K562 (cell line): ENCODE data around the gene PHKG1. TPM values are rescaled to one million over a fixed set of nuclear protein-coding genes. Genes with fewer than 3 reads are reported as not detected.
A peak's percentile ranks its signal among the peaks of the same experiment; 100 is the strongest.

Experiments
- ATF4 ChIP-seq: fragments of 450-650 bp; formaldehyde crosslinking; IDR thresholded peaks from 2 replicates; pipeline ENCODE4 v1.4.0; 2022; ENCODE audit warnings: mild to moderate bottlenecking, moderate library complexity
- BCLAF1 ChIP-seq, 2 experiments: fragments of 450-650 bp in 1 of 2; IDR thresholded peaks; 2 replicates each; pipeline ENCODE4 v1.6.1; 2011 to 2017; ENCODE audit warnings: low read depth in 2 of 2, antibody characterized with exemption in 1 of 2, borderline replicate concordance in 1 of 2, low read length in 1 of 2, mild to moderate bottlenecking in 1 of 2, mixed read lengths in 1 of 2; ENCODE audit not compliant: control insufficient read depth in 1 of 2
- CHD4 ChIP-seq: fragments of 200-600 bp; sonication (generic); IDR thresholded peaks from 3 replicates; pipeline ENCODE4 v1.6.1; 2012; ENCODE audit warnings: low read depth, mild to moderate bottlenecking, mixed read lengths, low read length, inconsistent platforms; ENCODE audit not compliant: insufficient read depth, insufficient replicate concordance, poor library complexity, severe bottlenecking
- DACH1 ChIP-seq: fragments of 450-650 bp; IDR thresholded peaks from 2 replicates; pipeline ENCODE4 v1.6.1; 2018; ENCODE audit not compliant: partially characterized antibody
- ETV5 ChIP-seq: sonication (generic); formaldehyde crosslinking; IDR thresholded peaks from 2 replicates; pipeline ENCODE4 v1.4.0; 2020; ENCODE audit warnings: low read depth, mild to moderate bottlenecking, missing genetic modification reagents
- FOS ChIP-seq: IDR thresholded peaks from 3 replicates; pipeline ENCODE4 v1.6.1; 2011; ENCODE audit not compliant: insufficient read length; ENCODE audit errors: extremely low read depth
- GABPB1 ChIP-seq: sonication (generic); formaldehyde crosslinking; IDR thresholded peaks from 2 replicates; pipeline ENCODE4 v1.8.0; 2022; ENCODE audit warnings: mild to moderate bottlenecking, missing genetic modification reagents
- GATAD2A ChIP-seq: fragments of 450-650 bp; IDR thresholded peaks from 2 replicates; pipeline ENCODE4 v1.6.1; 2017
- GTF2E2 ChIP-seq: fragments of 200-800 bp; sonication (Bioruptor generic); IDR thresholded peaks from 2 replicates; pipeline ENCODE4 v1.6.1; 2016; ENCODE audit warnings: missing genetic modification characterization, missing compliant biosample characterization
- MYNN ChIP-seq, 2 experiments: sonication (generic); formaldehyde crosslinking in 1 of 2; IDR thresholded peaks; 2 replicates each; pipeline versions ENCODE4 v1.5.0 to v1.6.1; 2016 to 2020; ENCODE audit warnings: antibody characterized with exemption in 1 of 2, missing genetic modification reagents in 1 of 2
- NFRKB ChIP-seq: fragments of 450-650 bp; IDR thresholded peaks from 2 replicates; pipeline ENCODE4 v1.6.1; 2016; ENCODE audit warnings: low read depth
- NR1H2 ChIP-seq: sonication (generic); formaldehyde crosslinking; IDR thresholded peaks from 2 replicates; pipeline ENCODE4 v1.4.0; 2020; ENCODE audit warnings: mild to moderate bottlenecking, missing genetic modification reagents
- RBM22 ChIP-seq: fragments of 200-400 bp; formaldehyde crosslinking; IDR thresholded peaks from 2 replicates; pipeline ENCODE4 v1.6.1; 2018; ENCODE audit warnings: low read length, low read depth; ENCODE audit not compliant: poor library complexity, severe bottlenecking
- SFPQ ChIP-seq: fragments of 200-400 bp; formaldehyde crosslinking; IDR thresholded peaks from 2 replicates; pipeline ENCODE4 v1.6.1; 2017; ENCODE audit warnings: mild to moderate bottlenecking, low read depth, low read length, moderate library complexity
- SIN3B ChIP-seq: fragments of 450-650 bp; IDR thresholded peaks from 2 replicates; pipeline ENCODE4 v1.6.1; 2017; ENCODE audit warnings: low read depth, mild to moderate bottlenecking, moderate library complexity
- THAP7 ChIP-seq: fragments of 250-450 bp; sonication (Bioruptor Pico); IDR thresholded peaks from 2 replicates; pipeline ENCODE4 v1.5.0; 2021
- XRCC3 ChIP-seq: fragments of 450-650 bp; IDR thresholded peaks from 2 replicates; pipeline ENCODE4 v1.6.1; 2017; ENCODE audit warnings: mild to moderate bottlenecking, moderate library complexity
- ZC3H8 ChIP-seq: fragments of 450-650 bp; IDR thresholded peaks from 2 replicates; pipeline ENCODE4 v1.6.1; 2017
- ZFPM2 ChIP-seq: fragments of 250-450 bp; sonication (Bioruptor Pico); IDR thresholded peaks from 2 replicates; pipeline ENCODE4 v1.5.1; 2022; ENCODE audit warnings: mild to moderate bottlenecking
- ZNF143 ChIP-seq: sonication (generic); formaldehyde crosslinking; IDR thresholded peaks from 2 replicates; pipeline ENCODE4 v1.9.0; 2022; ENCODE audit warnings: mild to moderate bottlenecking, missing genetic modification reagents
- ZNF184 ChIP-seq: sonication (generic); formaldehyde crosslinking; IDR thresholded peaks from 2 replicates; pipeline ENCODE4 v1.5.0; 2020; ENCODE audit warnings: missing genetic modification reagents
- ZNF445 ChIP-seq: fragments of 250-450 bp; sonication (Bioruptor Pico); IDR thresholded peaks from 2 replicates; pipeline ENCODE4 v1.4.0; 2020; ENCODE audit warnings: low read depth, mild to moderate bottlenecking, moderate library complexity
- ZSCAN32 ChIP-seq: fragments of 450-650 bp; formaldehyde crosslinking; IDR thresholded peaks from 2 replicates; pipeline ENCODE4 v1.4.0; 2020; ENCODE audit warnings: mild to moderate bottlenecking, moderate library complexity
- polyA plus RNA-seq, 8 experiments: library from polyadenylated mRNA; depleted of rRNA in 4 of 8; stranded (reverse) in 5 of 8; unstranded in 3 of 8; fragments of >200 nt; fragmentation: Nextera tagmentation in 2 of 8; fragmentation: Illumina TruSeq in 1 of 8; extraction: Ambion mirVana in 2 of 8; extraction: Trizol in 1 of 8; gene quantifications; 2 replicates each; pipeline versions ENCODE4 v1.2.1 to v1.2.3, GENCODE V29; 2011 to 2014; ENCODE audit warnings: inconsistent platforms in 1 of 8, missing spikeins in 1 of 8
- total RNA-seq, 7 experiments: library from RNA; depleted of rRNA in 6 of 7; stranded (reverse); fragments of >200 nt in 6 of 7; fragmentation: Illumina TruSeq in 2 of 7; extraction: Trizol in 2 of 7; gene quantifications; 2 replicates each; pipeline versions ENCODE4 v1.2.1 to v1.2.3, GENCODE V29; 2011 to 2021; ENCODE audit warnings: low replicate concordance in 1 of 7

PHKG1 gene
- total and polyA plus RNA-seq, 9 of the 15 experiments (the other 6 are each of a cell fraction or from before 2014, with no cell fraction given) = 0.10 to 0.83 (median 0.46) TPM

GRCh38 chr7:56033671-56034432, 58.9 kb downstream of the PHKG1 start (continued):
- TF ChIP-seq CHD4 (no peak), NFRKB (0 out of 2 replicates have a peak, but pooled peaks have one; percentile 50), ZC3H8 (no peak), BCLAF1 (IDR thresholded peaks at IDR 0.05; ENCODE audit: borderline replicate concordance in 1 of 2, control insufficient read depth in 1 of 2, low read depth in 2 of 2, low read length in 1 of 2) (no peak), ATF4 (CRISPR knock-in tag) (peak; percentile 95), RBM22 (no peak), GATAD2A (no peak), GTF2E2 (tag) (no peak), ETV5 (CRISPR knock-in tag) (no peak), ZNF143 (CRISPR knock-in tag) (no peak), ZFPM2 (CRISPR knock-in tag) (no peak), GABPB1 (0 out of 2 replicates have a peak, but pooled peaks have one; percentile 34), FOS (no peak), XRCC3 (no peak), SFPQ (no peak), NR1H2 (CRISPR knock-in tag) (no peak), THAP7 (CRISPR knock-in tag) (no peak), ZNF184 (CRISPR knock-in tag) (no peak), DACH1 (no peak), MYNN (IDR thresholded peaks at IDR 0.05) (no peak), MYNN (CRISPR knock-in tag; IDR thresholded peaks at IDR 0.05) (no peak), ZSCAN32 (CRISPR knock-in tag) (peak; percentile 91), SIN3B (no peak), ZNF445 (CRISPR knock-in tag) (no peak)
